ENCODE data around the gene NDUFA7.
"Not testable (repeated sequence)": the region's sequence is repeated elsewhere in the genome, so short reads cannot be mapped to it uniquely, and the experiment has no call there.

Gene NDUFA7

DNA sequence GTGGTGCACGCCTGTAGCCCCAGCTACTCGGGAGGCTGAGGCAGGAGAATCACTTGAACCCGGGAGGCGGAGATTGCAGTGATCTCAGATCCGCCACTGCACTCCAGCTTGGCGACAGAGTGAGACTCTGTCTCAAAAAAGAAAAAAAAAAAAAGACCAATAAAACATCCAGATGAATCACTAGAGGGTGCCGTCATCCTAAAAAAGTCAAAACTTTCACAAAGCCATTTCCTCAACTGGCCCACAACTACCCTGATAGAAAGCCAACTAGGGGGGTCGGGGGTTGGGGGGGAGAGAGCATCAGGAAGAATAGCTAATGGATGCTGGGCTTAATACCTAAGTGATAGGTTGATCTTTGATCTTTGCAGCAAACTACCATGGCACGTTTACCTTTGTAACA is 2.3 kb downstream of the NDUFA7 start:
- DNase-seq, result not testable (repeated sequence)

DNA sequence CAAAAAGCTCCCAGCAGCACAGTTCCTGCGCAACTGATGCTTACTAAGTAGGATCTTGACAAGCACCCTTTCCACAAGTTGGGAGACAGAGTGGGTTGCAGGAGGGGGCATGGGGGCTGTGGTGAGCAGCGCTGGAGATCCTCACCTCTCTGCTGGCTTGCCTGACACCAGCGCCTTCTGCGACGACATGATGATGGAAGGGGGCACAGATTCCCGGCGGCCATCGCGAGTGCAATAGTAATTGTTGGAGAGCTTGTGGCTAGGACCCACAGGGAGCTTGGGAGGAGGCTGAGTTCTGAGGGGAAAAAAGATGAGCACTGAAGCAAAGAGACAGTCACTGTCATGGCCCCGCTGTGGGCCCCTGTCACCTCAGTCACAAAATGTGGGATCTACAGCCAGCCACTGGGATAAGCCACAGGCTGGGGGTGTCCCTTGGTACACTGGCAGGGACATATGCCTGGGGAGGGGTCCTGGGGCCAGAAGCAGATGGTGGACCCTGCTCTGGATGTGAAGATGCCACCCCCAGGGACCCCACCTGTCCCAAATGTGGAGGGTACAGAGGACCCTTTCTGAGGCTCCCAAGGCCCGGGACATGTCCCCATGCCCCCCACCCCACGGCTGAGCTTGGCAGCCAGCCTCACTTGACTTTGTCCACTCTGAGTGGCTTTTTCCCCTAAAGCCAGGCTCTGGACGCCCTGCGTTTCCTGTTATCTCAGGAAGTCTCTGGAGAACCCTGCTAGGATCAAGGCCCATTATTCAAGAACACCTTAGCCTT is 4.6 kb downstream of the NDUFA7 start:
- no peak for DNase-seq

DNA sequence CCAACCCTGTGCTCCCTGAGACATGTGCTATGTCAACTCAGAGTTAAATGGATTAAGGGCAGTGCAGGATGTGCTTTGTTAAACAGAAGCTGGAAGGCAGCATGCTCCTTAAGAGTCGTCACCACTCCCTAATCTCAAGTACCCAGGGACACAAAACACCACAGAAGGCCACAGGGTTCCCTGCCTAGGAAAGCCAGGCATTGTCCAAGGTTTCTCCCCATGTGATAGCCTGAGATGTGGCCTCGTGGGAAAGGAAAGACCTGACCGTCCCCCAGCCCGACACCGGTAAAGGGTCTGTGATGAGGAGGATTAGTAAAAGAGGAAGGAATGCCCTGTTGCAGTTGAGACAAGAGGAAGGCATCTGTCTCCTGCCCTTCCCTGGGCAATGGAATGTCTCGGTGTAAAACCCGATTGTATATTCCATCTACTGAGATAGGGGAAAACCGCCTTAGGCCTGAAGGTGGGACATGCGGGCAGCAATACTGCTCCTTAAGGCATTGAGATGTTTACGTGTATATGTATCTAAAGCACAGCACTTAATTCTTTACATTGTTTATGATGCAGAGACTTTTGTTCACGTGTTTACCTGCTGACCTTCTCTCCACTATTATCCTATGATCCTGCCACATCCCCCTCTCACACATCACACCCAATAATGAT is 6.1 kb downstream of the NDUFA7 start:
- not testable (repeated sequence) for DNase-seq

DNA sequence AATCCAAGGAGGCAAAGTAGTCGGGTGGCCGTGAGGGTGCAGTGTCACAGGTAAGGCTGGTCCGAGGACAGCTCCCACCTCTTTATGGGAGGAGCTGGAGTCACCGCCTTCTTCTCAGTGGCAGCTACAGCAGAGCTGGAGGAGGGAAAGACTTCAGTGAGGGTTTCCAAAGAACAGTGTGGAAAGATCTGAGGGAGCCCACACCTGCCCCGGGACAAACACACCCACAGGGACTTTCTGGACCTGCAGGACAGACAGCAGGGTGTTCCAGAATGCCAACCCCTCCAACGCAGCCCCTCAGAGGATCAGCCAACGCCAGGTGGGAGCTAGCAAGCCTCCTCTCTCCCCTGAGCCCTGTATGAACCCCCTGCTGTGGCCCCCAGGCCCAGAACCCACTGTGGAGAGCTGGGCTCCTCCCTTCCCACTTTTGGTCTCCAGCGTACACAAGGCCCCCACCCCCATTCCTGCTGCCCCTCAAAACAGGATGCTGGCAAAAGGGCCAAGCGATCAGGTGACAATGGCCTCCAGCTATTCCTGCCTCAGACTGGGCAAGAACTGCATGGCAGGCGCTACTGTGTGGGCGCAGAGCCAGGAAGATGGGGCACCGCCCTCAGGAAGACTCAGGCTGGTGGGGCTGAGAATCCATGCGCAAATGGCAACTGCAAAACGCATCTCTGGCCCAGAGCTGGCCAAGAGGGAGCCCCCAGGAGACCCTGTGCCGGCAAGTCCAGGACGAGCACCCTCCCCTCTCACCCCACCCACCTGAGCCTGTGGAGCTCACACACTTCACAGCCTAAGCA is 9.5 kb downstream of the NDUFA7 start:
- DNase-seq, result peak; percentile 37

DNA sequence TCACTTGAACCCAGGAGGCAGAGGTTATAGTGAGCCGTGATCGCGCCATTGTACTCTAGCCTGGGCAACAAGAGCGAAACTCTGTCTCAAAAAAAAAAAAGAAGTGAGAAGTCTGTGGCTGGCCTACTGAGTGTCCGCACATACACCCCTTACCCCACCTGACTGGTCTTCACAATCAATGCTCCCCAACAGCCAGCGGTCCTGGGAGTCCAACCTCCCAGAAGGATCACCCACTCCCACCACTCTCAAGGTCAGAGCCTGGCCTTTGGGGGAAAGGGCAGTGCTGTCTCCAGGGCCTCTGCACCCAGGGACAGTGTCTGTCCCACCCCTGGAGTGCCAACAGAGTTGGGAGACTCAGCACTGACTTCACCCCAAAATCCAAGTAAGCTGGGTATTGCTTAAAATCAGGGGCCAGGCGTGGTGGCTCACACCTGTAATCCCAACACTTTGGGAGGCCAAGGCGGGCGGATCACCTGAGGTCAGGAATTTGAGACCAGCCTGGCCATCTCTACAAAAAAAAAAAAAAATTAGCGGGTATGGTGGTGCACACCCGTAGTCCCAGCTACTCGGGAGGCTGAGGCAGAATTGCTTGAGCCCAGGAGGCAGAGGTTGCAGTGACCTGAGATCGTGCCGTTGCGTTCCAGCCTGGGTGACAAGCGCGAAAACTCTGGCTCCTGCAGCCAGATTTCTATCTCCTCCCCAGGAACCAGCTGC is 10.7 kb downstream of the NDUFA7 start:
- peak; percentile 39 for DNase-seq

DNA sequence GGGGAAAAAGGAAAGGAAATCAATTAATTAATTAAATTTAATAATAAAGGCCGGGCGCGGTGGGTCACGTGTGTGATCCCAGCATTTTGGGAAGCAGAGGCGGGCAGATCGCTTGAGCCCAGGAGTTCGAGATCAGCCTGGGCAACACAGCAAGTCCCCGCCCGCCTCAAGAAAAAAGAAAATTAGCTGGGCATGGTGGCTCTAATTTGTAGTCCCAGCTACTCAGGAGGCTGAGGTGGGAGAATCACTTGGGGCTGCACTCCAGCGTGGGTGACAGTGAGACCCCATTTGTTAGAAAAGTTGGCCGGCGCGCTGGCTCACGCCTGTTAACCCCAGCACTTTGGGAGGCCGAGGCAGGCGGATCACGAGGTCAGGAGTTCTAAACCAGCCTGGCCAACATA is 12.3 kb downstream of the NDUFA7 start:
- DNase-seq, result no peak

DNA sequence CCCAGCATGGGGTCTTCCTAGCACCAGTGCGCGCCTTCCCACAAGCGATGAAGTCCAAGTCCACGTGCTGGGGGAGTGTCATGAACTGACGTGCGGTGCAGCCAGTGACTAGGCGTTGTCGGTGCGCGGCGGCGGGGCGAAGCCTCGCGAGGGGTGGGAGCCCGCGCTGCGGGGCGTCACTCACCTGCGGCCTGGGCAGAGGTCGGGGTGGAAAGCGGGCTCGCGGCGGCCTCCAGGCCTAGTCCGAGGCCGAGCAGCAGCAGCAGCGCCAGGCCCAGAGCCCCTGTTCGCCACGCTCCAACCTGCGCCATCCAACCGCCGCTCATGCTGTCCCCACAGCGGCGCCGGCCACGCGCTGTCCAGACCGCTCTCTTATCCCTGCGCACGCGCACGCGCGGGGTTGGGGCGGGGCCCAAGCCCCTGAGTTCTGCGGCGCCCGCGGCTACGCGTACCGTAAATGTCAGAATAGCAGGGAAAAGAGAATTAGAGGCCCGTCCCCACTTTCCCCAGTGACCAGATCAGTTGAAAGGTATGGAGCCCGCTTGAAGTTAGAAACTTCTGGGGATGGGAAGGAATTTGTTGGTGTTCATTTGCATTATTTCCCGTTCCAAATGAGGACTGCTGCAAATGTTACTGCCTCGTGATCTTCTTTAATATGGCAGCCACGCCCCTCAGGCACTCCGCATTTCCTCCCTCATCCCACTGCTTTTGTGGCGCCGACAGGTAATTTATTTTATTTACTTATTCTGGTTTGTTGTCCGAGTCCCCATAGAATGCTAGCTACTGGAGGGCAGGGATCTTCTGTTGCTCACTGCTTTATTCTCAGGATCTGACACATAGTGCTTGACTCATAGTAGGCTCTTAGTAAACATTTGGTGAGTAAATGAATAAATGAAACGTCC is 13.0 kb downstream of the NDUFA7 start, which contains the start of gene CD320:
Gene CD320, minus strand, starts transcription at position 394 of the 902 bp plus-strand sequence. Its CDS starts 68 bp downstream, at position 326.
- DNase-seq, result peak; percentile 95

DNA sequence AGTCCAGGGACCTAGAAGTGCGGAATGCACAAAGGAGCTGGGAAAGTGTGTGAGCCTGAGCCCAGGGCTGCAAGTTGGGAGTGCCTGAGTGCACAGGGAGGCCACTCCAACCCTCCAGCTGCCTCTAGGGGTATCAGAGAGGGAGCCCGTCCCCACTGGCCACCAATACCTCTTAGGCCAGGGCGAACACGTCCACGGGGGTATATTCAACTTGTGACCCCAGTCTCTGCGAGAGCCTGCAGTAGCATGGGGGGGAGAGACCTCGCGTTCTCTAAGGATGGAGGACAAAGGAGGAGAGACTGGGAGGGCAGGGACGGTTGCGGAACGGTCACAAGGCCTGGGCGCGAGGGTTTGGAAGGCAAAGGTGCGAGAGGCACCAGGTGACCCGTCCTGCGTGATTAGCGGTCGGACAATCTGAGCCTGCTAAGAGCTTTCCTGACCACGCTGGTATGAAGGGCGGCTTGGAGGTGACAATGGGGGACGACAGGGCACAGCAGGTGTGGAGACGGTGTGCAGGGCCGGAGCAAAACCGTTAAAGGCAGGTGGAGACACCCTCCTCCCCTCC is 13.7 kb downstream of the NDUFA7 start:
- DNase-seq, result peak; percentile 62

DNA sequence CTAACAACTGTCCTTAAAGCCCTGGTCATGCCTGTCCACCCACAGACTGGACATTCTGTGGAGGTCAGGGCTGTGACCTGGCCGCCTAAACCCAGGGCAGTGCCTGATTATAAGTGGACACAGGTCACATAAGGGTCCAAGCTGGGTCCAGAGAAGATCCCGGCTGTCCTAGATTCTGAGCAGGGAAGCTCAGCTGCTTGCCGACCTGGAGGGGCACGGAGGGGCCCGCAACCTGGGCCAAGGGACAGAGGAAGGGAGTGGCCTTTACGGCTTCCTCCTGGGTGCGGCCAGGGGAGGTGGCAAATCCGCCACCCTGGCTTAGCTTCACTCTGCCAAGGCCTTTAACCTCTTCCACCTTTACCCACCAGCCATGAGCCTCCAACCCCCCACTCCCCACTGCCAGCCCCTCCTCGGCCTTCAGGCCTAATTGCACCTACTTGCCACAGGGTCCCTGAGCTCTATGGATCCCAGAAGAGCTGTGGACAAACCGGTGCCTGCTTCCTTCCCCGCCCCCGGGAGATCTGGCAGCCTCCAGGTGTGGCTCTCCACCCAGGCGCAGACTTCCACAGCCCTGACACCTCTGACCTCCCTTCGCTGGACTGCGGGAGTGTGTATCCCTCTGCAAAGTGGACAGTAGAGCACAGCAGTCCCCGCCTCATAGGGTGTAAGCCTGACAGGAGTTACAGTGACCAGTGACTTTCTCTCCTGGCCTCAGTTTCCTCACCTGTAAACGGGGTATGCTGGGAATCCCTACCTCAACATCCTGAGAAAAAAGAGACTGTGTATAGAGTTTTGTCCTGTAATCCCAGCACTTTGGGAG is 14.7 kb downstream of the NDUFA7 start:
- peak; percentile 62 for DNase-seq

DNA sequence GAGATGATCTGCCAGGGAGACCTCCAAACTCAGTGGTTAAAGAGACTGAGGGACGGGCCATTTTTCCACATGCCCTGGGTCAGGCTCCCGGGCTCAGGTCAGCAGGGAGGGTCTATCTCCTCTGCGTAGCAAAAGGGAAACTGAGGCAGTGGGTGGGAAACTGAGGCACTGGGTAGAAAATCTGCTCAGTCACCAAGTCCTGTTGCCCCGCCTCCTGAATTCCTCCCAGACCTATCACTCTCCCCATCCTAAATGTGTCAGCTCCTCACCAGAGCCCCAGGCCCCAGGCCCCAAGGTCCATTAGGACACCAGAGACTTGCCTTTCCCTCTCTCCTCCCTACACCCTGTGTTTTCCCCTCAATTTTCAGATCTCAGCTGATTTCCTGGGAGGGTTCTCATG is 15.4 kb downstream of the NDUFA7 start:
- peak; percentile 54 for DNase-seq

DNA sequence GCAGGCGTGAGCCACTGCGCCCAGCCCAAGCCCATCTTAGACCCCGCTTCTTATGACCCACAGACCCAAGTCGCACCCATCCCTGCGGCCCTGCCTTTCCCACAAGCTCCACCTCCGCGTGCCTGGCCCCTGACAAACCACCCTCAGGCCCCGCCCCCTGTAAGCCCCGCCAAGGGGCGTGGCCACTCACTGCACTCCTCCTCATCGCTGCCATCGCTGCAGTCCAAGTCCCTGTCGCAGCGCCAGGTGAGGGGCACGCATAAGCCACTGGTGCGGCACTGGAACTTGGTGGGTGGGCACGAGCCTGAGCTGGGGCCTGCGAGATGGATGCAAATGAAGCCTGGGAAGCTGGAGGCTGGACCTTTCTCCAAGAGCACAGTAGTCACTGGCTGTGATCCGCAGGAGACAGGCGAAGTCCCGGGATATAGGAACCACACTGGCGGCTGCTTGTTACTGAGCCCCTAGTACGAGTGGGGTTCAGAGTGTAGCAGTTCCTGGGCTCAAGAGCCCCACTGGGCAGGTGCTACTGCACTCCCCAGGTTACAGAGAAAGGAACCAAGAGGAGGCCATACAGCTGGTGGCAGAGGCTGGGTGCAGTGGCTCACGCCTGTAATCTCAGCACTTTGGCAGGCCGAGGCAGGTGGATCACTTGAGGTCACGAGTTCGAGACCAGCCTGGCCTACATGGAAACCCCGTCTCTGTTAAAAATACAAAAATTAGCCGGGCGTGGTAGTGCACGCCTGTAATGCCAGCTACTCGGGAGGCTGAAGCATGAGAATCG is 16.1 kb downstream of the NDUFA7 start:
- DNase-seq, result peak; percentile 70

DNA sequence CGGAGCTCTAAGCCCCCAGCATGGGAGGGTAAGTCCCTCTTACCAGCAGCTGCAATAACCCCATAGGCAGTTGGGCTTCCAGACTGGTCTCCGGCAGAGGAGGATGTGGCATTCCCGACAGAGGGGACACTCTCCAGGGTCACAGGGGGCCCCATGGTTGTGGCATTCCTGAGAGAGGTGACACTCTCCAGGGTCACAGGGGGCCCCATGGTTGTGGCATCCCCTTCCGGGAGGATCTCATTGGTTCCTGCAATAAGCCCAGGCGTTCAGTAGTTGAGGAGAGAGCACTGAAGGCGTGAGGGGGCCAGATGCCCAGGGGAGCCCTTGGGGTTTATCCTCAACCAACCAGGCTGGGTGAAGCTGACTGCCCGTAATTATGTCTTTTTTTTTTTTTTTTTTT is 18.4 kb downstream of the NDUFA7 start:
- peak; percentile 45 for DNase-seq

DNA sequence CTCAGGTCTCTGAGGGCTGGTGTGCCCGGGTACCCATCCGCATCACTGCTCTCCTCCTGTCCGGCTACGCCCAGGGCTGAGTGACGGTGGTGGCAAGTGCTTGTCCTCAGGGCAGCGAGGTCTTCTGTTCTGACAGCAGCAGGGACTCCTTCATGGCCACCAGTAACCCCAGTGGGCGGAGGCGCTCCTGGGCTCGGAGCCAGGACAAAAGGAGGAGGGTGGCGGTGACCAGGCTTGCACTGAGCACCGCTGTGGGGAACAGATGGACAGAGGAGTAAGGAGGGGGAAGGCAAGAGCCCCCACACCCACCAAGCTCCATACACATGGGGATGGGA is 18.9 kb downstream of the NDUFA7 start:
- DNase-seq, result peak; percentile 61

DNA sequence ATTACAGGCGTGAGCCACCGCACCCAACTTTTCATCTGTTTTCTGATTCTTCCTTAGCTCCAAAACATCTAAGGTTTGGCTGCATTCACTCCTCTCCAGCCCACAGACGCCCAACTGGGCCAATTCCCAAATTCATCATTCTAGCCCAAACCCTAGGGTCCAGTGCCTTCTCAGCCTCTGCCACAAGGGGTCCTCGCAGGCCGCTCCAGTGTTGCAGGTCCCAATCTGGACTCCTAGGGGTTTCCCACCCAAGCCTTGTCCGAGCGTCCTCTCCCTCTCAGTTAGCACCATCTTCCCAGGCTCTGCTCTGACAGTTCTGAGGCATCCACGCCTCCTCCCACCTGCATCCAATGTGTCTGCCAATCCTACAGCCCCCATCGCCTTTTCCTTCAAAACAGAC is 29.8 kb downstream of the NDUFA7 start:
- not testable (repeated sequence) for DNase-seq

DNA sequence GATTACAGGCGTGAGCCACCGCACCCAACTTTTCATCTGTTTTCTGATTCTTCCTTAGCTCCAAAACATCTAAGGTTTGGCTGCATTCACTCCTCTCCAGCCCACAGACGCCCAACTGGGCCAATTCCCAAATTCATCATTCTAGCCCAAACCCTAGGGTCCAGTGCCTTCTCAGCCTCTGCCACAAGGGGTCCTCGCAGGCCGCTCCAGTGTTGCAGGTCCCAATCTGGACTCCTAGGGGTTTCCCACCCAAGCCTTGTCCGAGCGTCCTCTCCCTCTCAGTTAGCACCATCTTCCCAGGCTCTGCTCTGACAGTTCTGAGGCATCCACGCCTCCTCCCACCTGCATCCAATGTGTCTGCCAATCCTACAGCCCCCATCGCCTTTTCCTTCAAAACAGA is 44.7 kb downstream of the NDUFA7 start:
- not testable (repeated sequence) for DNase-seq

DNA sequence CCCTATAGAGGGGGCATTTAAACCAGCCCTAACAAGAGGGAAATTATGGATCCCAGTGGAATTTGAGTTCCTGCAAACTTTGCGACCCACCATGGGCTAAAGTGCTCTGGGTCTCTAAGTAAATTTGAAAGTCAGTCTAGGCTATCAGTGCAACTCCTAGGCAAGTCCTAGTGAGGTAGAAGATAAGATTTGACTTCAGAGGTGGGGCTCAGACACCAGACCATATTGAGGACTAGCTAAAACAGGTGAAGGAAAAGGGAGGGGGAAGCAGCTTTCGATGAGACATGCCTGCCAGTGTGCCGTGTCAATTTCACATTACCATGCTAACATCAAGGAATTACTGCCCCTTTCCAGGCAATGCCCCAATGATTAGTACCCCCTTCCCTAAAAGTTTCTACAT is 51.5 kb downstream of the NDUFA7 start:
- no peak for DNase-seq

DNA sequence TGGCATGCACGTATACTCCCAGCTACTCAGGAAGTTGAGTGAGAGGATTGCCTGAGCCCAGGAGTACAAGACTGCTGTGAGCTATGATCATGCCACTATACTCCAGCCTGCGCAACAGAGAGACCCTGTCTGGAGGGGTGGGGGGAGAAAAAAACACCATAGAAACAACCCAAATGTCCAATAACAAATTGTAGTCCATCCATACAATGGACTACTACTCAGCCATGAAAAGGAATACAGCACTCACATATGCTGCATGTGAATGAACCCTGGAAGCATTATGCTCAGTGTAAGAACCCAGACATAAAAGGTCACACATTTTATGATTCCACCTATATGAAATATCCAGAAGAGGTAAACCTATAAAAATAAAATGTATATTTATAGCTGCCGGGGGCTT is 55.3 kb downstream of the NDUFA7 start:
- peak; percentile 16 for DNase-seq

DNA sequence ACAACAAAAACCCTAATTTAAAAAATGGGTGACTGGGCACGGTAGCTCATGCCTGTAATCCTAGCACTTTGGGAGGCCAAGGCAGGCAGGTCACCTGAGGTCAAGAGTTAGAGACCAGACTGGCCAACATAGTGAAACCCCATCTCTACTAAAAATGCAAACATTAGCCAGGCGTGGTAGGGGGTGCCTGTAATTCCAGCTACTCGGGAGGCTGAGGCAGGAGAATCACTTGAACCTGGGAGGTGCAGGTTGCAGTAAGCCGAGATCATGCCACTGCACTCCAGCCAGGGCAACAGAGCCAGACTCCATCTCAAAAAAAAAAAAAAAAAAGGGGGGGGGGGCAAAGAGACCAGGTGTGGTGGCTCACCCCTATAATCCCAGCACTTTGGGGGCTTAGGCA is 56.9 kb downstream of the NDUFA7 start:
- DNase-seq, result peak; percentile 36

DNA sequence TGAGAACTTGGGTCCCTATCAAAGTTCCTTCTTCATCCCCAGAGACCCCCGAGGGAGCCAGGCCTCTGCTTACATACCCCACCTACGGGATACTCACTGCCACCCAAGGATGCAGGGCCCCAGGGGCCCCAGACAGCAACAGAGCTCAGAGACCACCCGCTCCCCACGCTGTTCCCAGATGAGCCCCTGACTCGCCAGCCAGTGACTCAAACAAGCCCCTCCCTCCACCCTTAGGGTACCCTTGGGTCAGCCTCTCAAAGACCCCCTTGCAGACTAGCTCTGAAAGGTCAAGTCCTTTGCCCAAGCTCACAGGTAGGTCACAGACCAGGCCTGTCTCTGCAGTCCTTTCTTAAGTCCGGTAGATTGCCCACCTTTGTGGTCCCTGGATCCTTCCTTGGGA is 58.7 kb downstream of the NDUFA7 start:
- peak; percentile 38 for DNase-seq

DNA sequence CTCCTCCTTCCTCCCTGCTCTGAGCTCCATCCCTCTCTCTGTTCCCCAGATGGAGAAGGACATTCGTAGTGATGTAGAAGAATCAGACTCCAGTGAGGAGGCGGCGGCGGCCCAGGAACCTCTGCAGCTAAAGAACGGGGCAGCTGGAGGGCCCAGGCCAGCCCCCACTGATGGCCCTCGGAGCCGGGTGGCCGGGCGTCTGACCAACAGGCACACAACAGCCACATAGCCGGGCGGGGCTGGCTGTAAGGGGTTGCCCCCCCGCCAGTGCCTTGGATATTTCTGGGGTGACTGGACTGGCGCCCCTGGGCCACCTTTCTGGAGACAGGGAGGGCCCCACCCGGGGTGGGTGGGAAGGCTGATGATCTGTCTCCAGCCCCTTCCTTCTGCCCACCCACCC is 59.3 kb downstream of the NDUFA7 start:
- DNase-seq, result peak; percentile 53
